ENCODE measurements around the gene SLC7A4.
"Not testable (repeated sequence)": the region's sequence is repeated elsewhere in the genome, so short reads cannot be mapped to it uniquely, and the experiment has no call there.

SLC7A4 gene

GRCh38 chr22:21032037-21032867 is at the start of gene SLC7A4:
TSS of gene SLC7A4 (minus strand) at chr22:21032561. CDS start at chr22:21031812, 749 bp downstream.
- DNase-seq = no peak

GRCh38 chr22:21080435-21081137 is 48.2 kb upstream of the SLC7A4 start:
- no peak for DNase-seq

- DNase-seq = no peak
These were observed 47.1 kb upstream of the SLC7A4 start for GRCh38 chr22:21079493-21079892.

- no peak for DNase-seq
These were observed 46.6 kb upstream of the SLC7A4 start for GRCh38 chr22:21078916-21079315.

GRCh38 chr22:21077884-21078508 is 45.6 kb upstream of the SLC7A4 start:
- no peak for DNase-seq

- no peak for DNase-seq
These were observed 44.7 kb upstream of the SLC7A4 start for GRCh38 chr22:21076912-21077625.

- DNase-seq = no peak
These were observed 43.3 kb upstream of the SLC7A4 start for GRCh38 chr22:21075516-21076138.

GRCh38 chr22:21074102-21074715 is 41.8 kb upstream of the SLC7A4 start:
- DNase-seq = no peak

- DNase-seq = no peak
These were observed 41.1 kb upstream of the SLC7A4 start for GRCh38 chr22:21073482-21073881.

- DNase-seq = no peak
These were observed 40.7 kb upstream of the SLC7A4 start for GRCh38 chr22:21073023-21073422.

- not testable (repeated sequence) for DNase-seq
These were observed 39.4 kb upstream of the SLC7A4 start for GRCh38 chr22:21071796-21072195.

GRCh38 chr22:21070690-21071615 is 38.6 kb upstream of the SLC7A4 start:
- DNase-seq = no peak

- DNase-seq = no peak
These were observed 37.0 kb upstream of the SLC7A4 start for GRCh38 chr22:21069375-21069774.

- DNase-seq = no peak
These were observed 36.4 kb upstream of the SLC7A4 start for GRCh38 chr22:21068681-21069276.

- no peak for DNase-seq
These were observed 35.7 kb upstream of the SLC7A4 start for GRCh38 chr22:21067901-21068680.

- DNase-seq = no peak
These were observed 34.9 kb upstream of the SLC7A4 start for GRCh38 chr22:21067075-21067900.

- DNase-seq = no peak
These were observed 32.8 kb upstream of the SLC7A4 start for GRCh38 chr22:21064917-21065864.

GRCh38 chr22:21064425-21064824 is 32.1 kb upstream of the SLC7A4 start:
- not testable (repeated sequence) for DNase-seq
